Right atrium auricular region (tissue), 2 donors: Measurements from ENCODE around the gene SERPINH1. TPM values are rescaled to one million over a fixed set of nuclear protein-coding genes. Genes with fewer than 3 reads are reported as not detected.

ENCODE experiments used
- DNase-seq: peaks from one replicate; pipeline ENCODE4 v3.0.0-alpha.2; 2019; ENCODE audit warnings: low spot score
- H3K27ac ChIP-seq, 2 donors: fragments of 200-600 bp; sonication (generic); 1 replicate in 1 of 2; 2 replicates in 1 of 2; pipeline ENCODE4 v1.5.1; 2016 to 2019
- H3K27me3 ChIP-seq, 2 donors: fragments of 200-600 bp; sonication (generic); one replicate each; pipeline versions ENCODE4 v1.5.1 to v1.6.0; 2017 to 2019
- H3K36me3 ChIP-seq: fragments of 200-600 bp; sonication (generic); one replicate; pipeline ENCODE4 v1.5.1; 2016
- H3K4me1 ChIP-seq, 2 donors: fragments of 200-600 bp; sonication (generic); one replicate each; pipeline versions ENCODE4 v1.5.1 to v1.6.0; 2017 to 2019
- H3K4me3 ChIP-seq, 2 donors: fragments of 200-600 bp; sonication (generic); 1 replicate in 1 of 2; 2 replicates in 1 of 2; pipeline ENCODE4 v1.5.1; 2017 to 2019; ENCODE audit warnings: mild to moderate bottlenecking in 1 of 2, moderate library complexity in 1 of 2
- H3K9me3 ChIP-seq, 2 donors: fragments of 200-600 bp; sonication (generic); one replicate each; pipeline ENCODE4 v1.5.1; 2019
- total RNA-seq, 2 donors: library from RNA; depleted of rRNA; stranded (reverse); fragments of >200 nt; gene quantifications; one replicate each; pipeline ENCODE4 v1.1.0, GENCODE V29; 2016
- TF ChIP-seq, protein P1 (sequence below), 2 donors: fragments of 200-600 bp; sonication (generic); IDR thresholded peaks; one replicate each; pipeline ENCODE4 v1.5.1; 2019; ENCODE audit warnings: antibody characterized with exemption in 2 of 2

SERPINH1 gene
- total RNA-seq, 2 donors from 2014 or later: 114 to 195 TPM

DNA sequence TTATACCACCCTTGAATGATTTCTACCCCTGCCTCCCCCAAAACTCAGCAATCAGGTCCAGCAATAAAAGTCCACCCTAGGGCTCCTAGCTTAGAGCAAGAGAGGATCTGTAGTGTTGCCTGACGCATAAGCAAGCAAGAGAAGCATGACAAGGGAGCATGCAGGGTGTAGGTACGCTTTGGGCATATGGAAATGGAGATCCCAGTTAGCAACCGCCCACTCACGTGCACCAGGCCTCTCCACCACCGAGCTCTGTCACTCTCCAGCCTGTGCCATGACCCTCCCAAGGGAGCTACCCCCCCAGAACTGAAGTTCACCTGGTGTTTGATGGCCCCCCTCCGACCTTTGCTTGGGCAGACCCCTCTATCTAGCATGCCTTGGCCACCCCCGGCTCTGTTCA, 39.4 kb downstream of the SERPINH1 start:
- H3K36me3 ChIP-seq: no peaks in the 10 kb centered on the region
- no peak overlapping the region for H3K27ac ChIP-seq
- no peaks in the 10 kb centered on the region for H3K27me3 ChIP-seq
- no peak overlapping the region for H3K4me3 ChIP-seq
- TF ChIP-seq, protein P1, sequence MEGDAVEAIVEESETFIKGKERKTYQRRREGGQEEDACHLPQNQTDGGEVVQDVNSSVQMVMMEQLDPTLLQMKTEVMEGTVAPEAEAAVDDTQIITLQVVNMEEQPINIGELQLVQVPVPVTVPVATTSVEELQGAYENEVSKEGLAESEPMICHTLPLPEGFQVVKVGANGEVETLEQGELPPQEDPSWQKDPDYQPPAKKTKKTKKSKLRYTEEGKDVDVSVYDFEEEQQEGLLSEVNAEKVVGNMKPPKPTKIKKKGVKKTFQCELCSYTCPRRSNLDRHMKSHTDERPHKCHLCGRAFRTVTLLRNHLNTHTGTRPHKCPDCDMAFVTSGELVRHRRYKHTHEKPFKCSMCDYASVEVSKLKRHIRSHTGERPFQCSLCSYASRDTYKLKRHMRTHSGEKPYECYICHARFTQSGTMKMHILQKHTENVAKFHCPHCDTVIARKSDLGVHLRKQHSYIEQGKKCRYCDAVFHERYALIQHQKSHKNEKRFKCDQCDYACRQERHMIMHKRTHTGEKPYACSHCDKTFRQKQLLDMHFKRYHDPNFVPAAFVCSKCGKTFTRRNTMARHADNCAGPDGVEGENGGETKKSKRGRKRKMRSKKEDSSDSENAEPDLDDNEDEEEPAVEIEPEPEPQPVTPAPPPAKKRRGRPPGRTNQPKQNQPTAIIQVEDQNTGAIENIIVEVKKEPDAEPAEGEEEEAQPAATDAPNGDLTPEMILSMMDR (IDR thresholded peaks at IDR 0.05): no peak
- no peaks in the 10 kb centered on the region for H3K9me3 ChIP-seq
- no peak for DNase-seq
- H3K4me1 ChIP-seq: no peaks in the 10 kb centered on the region

DNA sequence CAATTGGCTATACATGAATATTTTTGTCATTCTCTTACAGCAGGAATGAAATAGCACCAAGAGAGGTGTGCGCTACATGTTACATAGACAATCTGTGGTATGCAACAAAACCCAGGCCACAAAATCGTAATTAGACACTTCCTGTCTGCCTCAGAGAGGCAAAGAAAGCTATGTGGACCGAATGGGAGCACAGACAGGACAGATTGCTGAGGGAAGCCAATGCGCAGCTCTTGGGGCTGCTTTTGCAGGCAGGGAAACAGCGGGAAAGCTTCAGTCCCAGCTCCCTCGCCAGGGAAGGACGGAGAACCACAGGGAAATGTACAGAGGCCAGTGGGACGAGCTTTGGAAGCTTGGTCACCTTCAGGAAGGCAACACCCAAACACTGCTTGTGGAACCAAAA, 40.9 kb downstream of the SERPINH1 start:
- H3K4me3 ChIP-seq: no peak overlapping the region
- no peaks in the 10 kb centered on the region for H3K36me3 ChIP-seq
- H3K4me1 ChIP-seq: no peaks in the 10 kb centered on the region
- no peak for DNase-seq
- no peaks in the 10 kb centered on the region for H3K9me3 ChIP-seq
- TF ChIP-seq, protein P1 (IDR thresholded peaks at IDR 0.05): no peak
- no peaks in the 10 kb centered on the region for H3K27me3 ChIP-seq
- no peak overlapping the region for H3K27ac ChIP-seq

GRCh38 chr11:75603791-75604736, 42.0 kb downstream of the SERPINH1 start:
- Histone ChIP-seq H3K27ac (no peak overlapping the region), H3K4me3 (no peak overlapping the region), H3K36me3 (no peaks in the 10 kb centered on the region), H3K27me3 (no peaks in the 10 kb centered on the region), H3K9me3 (no peaks in the 10 kb centered on the region), H3K4me1 (no peaks in the 10 kb centered on the region)
- DNase-seq: no peak
- TF ChIP-seq, protein P1 (IDR thresholded peaks at IDR 0.05): no peak

- no peak overlapping the region for H3K4me3 ChIP-seq
- no peaks in the 10 kb centered on the region for H3K27me3 ChIP-seq
- no peaks in the 10 kb centered on the region for H3K36me3 ChIP-seq
- TF ChIP-seq, protein P1 (IDR thresholded peaks at IDR 0.05): no peak
- no peak overlapping the region for H3K27ac ChIP-seq
- no peak for DNase-seq
- no peaks in the 10 kb centered on the region for H3K9me3 ChIP-seq
- H3K4me1 ChIP-seq: no peaks in the 10 kb centered on the region
Measured at GRCh38 chr11:75606099-75606498, 44.0 kb downstream of the SERPINH1 start.

DNA sequence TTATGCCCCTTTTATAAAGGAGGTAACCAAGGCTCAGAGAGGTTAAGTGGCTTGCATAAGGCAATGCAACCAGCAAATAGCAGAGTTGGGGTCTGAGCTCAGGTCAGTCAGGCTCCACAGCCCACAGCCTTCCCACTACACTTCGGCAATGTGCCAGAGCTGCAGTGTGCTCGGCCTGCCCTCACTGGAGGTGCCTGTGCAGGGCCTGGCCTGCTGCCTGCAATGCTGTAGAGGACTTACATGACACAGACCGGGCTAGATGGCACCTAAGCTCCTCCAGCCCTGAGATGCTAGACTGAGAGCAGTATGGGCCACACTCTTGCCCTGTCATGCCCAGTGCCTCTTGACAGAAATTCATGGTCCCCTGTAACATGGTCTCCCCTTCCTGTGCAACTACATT, 49.8 kb downstream of the SERPINH1 start:
- H3K27me3 ChIP-seq: no peaks in the 10 kb centered on the region
- no peak for DNase-seq
- H3K27ac ChIP-seq: no peak overlapping the region
- no peaks in the 10 kb centered on the region for H3K9me3 ChIP-seq
- H3K4me1 ChIP-seq: no peaks in the 10 kb centered on the region
- H3K4me3 ChIP-seq: no peak overlapping the region
- no peaks in the 10 kb centered on the region for H3K36me3 ChIP-seq
- TF ChIP-seq, protein P1 (IDR thresholded peaks at IDR 0.05): no peak
